GM13976 (cell line): ENCODE results near the gene GOLGA6L9.
"Not testable (repeated sequence)": the region's sequence is repeated elsewhere in the genome, so short reads cannot be mapped to it uniquely, and the experiment has no call there.

Experiments used
- DNase-seq: peaks from one replicate; pipeline ENCODE4 v3.0.0; 2012; ENCODE audit warnings: low spot score
- in situ Hi-C: fragments of 300-500 bp; cut with MboI; formaldehyde crosslinking; loops from one replicate; pipeline ENCODE4 v1.12.0; 2022; ENCODE audit warnings: low sequenced_read_pairs, mixed read lengths, inconsistent platforms; ENCODE audit not compliant: unreplicated experiment
- TF ChIP-seq, protein P1 (sequence below): IDR thresholded peaks from 2 replicates; pipeline ENCODE4 v1.5.1; 2012; ENCODE audit warnings: borderline replicate concordance, mild to moderate bottlenecking; ENCODE audit not compliant: insufficient read depth; ENCODE audit errors: extremely low read depth, missing control alignments, control extremely low read depth

The GOLGA6L9 gene

DNA sequence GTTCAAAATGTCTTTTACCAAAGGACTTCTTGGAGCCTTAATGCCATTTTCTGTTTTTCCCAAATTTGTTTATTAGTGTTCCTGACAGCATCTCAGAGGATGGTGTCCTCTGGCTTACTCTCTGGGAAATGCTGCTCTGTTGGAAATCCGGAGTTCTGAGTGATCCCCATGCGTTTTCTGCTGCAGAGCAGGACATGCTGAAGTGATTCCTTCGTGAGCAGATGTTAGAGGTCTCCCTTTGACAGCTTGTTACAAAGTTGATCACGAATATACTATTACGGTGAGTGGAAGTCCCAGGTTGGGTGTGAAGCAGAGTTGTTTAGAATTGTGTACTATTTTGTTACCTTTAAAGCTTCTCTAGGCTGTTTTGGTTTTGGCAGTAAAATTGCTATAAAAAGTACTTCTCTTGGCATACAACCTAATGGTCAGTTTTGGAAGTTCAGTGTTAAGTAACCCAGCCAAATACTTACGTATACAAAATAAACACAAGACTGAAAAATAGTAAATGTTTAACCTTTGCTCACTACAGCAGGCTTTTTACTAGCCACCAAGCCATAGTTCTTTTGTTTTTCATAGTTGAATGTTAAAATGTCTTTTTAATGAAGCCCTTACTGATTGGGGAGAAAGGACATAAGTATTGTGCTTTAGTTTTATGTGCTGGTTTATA lies 15.0 kb upstream of the GOLGA6L9 start:
- in situ Hi-C loops, DNase-seq: not testable (repeated sequence)

DNA sequence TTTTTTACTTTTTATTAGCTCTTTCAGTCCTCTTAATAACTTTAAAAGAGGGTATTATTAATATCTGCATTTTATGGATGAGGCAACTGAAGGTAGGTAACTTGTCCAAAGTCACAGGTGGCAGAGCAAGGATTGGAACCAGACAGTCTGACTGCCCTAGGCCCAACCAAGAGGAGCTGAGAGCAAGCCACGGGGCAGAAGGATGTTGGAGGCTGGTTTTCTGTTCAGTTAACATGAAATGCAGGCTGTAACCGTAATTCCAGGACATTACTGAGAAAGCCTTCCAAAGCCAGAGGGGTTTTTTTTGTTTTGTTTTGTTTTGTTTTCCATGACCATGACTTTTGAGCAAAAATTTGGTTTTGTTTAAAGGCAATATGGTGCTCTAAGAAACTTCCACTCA lies 9.1 kb upstream of the GOLGA6L9 start:
- in situ Hi-C loops, result not testable (repeated sequence)

DNA sequence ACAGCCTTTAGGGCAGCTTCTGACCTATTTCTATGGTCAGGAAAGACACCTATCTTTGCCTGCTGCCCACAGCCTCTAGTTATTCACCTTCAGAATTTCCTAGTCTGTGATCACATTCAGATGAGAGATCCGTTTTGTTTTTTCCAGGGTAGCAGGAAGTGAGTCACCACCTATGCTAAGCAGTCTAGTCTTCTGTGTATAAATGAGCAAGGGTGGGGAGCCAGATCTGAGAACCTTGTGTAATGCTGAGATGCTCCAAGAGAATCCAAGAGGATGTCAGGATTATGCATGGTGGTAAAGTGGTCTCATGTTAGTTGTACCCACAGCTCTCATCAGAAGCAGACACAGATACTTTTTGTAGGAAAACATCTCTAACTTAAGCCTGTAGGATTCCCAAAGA lies 8.7 kb upstream of the GOLGA6L9 start:
- DNase-seq, in situ Hi-C loops: not testable (repeated sequence)

More for the DNA sequence above, 9.1 kb upstream of the GOLGA6L9 start:
- not testable (repeated sequence) for DNase-seq

DNA sequence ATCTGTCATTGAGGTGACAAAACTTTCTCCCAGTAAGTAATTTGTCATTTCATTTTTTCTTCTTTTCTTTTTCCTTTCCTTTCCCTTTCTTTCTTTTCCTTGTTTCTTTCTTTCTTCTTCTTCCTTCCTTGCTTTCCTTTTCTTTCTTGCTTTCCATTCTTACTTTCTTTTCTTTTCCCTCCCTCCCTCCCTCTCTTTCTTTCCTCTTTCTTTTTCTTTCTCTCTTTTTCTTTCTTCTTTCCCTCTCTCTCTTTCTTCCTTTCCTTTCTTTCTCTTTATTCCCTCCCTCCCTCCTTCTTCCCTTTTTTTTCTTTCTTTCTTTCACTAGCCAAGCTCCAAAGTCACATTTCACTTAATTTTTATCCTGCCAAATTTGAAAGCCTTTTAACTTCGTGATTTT lies 2.5 kb upstream of the GOLGA6L9 start:
- DNase-seq, in situ Hi-C loops: not testable (repeated sequence)

DNA sequence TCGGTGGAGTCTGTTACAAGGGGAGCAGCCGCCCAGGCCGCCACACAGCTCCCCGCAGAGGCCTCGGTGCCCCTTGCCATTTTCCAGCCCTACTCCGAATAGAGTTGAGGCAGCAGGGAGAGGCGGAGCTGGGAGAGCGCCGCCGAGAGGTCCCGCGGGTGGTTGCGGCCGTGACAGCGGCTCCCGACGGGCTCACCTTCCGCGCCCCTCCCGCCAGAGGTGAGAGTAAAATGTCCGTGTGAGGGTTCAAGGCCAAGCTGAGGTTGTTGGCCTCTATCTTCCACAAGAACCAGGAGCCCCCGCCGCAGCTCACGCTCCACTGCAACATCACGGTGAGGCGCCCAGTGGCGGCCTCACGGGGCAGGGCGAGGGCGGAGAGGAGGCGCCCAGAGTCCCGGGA lies 15.8 kb downstream of the GOLGA6L9 start:
- in situ Hi-C loops, DNase-seq: not testable (repeated sequence)

DNA sequence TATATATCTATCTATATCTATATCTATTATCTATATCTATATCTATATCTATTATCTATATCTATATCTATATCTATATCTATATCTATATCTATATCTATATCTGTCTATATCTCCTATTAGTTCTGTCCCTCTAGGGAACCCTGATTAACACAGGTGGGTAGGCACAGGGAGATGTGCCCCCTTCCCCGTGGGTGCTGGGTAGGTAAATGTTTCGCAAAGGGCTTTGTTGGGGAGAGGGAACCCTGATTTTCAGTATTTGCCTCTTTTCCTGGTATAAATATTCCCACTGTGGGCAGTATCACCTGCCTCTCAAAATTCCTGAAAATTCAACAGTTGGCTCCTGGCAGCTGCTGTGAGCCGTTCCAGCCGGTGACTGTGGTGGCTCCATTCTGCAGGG lies 27.7 kb downstream of the GOLGA6L9 start:
- DNase-seq, in situ Hi-C loops: not testable (repeated sequence)

DNA sequence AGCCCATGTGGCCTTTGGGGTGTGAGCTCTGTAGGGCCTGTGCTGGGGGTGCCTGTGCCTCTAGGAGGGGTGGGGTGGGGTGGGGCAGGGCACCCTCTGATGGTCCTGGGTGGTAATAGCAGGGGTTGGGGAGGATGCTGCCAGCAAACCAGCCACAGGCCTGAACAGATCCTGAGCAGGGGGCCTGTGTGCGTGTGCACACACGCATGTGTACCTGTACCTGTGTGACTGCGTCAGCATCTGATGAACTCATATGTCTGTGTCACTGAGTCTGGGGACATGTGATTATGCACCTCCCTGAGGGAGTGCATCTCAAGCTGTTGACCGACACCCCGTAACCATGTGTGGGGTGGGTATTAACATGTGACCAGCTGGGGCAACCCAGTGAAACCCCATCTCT lies 36.0 kb downstream of the GOLGA6L9 start:
- in situ Hi-C loops, DNase-seq: not testable (repeated sequence)

DNA sequence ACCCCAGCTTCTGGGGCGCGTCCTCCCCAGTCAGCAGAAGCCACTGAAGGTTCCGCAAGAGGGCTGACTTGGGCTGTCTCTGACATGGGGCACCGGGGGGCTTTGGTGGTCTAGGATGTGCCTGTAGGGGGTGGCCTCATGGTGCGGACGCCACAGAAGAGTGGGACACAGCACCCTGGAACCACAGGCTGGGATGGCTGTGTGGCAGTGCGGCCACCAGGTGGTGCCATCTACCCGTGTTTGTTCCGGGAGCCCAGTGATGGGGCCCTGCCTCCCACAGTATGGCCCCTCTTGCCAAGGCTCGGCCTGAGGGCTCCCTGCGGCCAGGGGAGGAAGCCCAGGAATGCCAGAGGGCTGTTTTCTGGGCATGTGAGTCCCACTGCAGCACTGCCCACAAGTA lies 38.6 kb downstream of the GOLGA6L9 start:
- in situ Hi-C loops, DNase-seq: not testable (repeated sequence)
- TF ChIP-seq, protein P1, sequence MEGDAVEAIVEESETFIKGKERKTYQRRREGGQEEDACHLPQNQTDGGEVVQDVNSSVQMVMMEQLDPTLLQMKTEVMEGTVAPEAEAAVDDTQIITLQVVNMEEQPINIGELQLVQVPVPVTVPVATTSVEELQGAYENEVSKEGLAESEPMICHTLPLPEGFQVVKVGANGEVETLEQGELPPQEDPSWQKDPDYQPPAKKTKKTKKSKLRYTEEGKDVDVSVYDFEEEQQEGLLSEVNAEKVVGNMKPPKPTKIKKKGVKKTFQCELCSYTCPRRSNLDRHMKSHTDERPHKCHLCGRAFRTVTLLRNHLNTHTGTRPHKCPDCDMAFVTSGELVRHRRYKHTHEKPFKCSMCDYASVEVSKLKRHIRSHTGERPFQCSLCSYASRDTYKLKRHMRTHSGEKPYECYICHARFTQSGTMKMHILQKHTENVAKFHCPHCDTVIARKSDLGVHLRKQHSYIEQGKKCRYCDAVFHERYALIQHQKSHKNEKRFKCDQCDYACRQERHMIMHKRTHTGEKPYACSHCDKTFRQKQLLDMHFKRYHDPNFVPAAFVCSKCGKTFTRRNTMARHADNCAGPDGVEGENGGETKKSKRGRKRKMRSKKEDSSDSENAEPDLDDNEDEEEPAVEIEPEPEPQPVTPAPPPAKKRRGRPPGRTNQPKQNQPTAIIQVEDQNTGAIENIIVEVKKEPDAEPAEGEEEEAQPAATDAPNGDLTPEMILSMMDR, result peak; percentile 17

DNA sequence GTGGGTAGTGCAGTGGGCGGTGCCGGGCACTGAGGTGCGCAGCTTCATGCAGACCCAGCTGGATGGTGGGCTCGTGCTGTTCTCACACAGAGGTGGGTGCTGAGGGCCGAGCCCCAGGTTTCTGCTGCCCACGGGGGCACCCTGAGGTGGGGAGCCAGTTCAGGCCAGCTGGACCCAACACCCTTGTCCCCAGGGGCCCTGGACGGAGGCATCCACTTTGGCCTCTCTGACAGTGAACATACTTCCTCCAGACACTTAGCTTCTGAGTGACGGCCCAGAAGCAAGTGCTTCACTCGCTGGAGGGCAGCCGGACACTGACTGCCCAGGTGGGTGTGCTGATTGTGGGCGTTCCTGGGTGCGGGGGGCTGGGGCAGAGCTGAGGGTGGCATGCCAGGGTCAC lies 39.8 kb downstream of the GOLGA6L9 start:
- DNase-seq, in situ Hi-C loops: not testable (repeated sequence)

DNA sequence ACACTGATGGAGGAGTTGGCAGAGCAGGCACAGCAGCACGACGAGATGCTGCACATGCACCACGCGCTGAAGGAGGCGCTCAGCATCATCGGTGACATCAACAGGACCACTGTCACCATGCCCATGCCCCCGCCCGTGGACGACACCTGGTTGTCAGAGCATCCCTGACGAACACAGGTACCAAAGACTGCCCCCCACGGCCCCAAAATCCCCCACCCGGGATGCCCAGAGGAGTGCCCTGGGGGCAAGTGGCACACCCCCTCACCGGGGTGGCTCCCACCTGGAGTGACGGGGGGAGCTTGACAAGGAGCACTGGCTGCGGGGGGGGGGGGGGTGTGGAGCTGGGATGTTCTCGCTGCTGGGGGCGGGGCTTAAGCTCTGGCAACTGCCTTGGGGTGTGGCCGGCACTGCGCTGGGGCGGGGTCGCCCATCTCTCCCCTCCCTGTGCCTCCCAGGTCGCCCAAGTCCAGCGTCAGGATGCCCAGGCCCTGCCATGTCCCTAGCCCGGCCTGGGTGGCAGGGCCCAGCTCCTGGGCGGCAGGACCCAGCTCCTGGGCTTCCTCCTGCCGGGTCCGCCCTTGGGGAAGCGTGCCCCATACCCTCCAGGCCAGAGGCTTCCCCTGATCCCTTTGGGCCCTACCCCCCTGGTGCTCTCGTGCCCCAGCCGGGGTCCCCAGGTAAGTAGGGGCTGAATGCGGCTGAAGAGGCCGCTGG lies 42.8 kb downstream of the GOLGA6L9 start:
- in situ Hi-C loops, result not testable (repeated sequence)
- peak; percentile 6 for DNase-seq

DNA sequence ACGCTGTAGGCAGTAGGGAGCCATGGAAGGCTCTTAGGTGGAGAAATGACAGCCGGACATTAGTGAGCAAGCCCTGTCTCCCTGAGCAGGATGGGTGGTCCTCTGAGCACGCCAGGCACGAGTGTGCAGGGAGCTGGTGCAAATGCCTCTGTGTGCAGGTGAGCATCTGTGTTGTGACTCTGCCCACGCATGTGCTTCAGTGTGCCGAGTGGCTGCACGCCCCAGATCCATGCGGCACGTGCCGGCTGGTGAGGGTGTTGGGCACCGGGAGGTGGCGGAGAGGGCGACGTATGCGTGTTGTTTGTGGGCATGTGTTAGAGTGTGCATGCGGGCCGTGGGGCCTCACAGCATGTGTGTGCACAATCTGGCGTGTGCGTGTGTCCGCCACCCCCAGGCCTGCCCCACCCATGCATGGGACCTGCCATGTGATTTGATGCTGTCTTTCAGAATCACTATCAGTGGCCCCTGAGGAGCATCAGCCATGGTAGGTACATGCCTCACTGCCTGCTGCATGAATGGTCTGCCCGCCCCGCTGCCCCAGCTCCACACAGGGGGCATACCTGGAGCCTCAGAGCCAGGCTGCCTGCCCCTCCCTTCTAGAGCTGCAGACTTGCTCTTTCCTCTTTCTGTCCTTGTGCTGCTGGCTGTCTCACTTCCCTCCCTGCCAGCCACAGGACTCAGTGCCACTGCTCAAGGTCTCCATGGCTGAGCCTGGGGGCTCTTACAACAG lies 45.1 kb downstream of the GOLGA6L9 start:
- in situ Hi-C loops, DNase-seq: not testable (repeated sequence)

DNA sequence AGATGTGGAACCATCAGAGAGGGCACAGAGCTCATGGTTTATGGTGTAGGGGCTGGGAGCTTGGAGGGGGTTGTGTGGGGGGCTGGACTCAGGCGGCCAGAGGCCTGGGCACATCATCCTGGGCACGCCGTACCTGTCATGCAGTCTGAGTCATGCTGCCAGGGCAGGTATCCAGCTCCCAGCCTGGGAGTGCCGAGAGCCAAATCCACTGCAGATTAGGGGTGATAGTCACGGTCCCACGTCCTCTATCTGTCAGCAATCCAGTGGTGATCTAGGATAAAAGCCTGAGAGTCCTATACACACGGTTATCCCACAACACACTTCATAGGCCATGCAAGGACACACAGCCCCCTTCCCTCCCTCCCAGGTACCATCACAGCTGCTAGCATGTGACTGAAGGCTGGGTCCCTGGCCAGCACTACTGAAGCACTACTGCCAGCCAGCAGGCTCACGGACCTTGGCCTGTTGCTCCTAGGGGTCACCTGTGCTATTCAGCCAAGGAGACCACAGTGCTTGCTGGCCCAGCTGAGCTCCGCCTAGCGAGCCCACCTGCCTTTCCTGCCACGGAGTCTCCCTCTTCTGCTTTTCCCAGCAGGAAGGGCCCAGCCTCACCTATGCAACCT lies 45.8 kb downstream of the GOLGA6L9 start:
- in situ Hi-C loops, result not testable (repeated sequence)

DNA sequence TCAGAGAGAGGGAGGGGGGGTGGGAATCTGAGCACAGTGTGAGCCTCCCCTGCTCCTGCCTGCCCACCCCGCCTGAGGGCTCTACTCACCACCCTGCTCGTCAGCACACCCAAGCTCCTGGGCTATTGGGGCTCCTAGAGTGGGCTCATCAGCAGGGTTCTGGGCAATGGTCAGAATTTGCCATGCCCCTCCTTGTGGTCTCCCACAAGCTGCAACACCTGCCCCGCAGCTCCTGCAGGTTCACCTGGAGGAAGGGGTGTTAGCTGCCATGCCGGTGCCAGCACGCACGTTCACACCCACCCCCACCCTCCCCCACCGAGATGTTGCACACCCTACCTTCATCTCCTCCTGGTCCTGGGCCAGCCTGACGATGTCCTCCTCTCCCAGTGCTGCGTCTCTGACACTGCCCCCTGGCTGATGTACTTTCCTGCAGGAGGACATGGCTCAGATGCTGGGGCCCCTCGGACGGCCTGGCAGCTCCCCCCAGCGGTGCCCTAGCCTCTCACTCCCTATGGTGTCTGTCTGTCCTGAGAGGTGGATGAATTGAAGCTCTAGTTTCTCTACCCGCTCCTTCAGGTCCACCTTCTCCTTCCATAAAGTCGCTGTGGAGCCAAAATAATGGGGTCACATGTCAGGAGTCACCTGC lies 47.2 kb downstream of the GOLGA6L9 start:
- in situ Hi-C loops, result not testable (repeated sequence)
- DNase-seq, result peak; percentile 4

More for the DNA sequence above, 45.8 kb downstream of the GOLGA6L9 start:
- DNase-seq, result not testable (repeated sequence)

DNA sequence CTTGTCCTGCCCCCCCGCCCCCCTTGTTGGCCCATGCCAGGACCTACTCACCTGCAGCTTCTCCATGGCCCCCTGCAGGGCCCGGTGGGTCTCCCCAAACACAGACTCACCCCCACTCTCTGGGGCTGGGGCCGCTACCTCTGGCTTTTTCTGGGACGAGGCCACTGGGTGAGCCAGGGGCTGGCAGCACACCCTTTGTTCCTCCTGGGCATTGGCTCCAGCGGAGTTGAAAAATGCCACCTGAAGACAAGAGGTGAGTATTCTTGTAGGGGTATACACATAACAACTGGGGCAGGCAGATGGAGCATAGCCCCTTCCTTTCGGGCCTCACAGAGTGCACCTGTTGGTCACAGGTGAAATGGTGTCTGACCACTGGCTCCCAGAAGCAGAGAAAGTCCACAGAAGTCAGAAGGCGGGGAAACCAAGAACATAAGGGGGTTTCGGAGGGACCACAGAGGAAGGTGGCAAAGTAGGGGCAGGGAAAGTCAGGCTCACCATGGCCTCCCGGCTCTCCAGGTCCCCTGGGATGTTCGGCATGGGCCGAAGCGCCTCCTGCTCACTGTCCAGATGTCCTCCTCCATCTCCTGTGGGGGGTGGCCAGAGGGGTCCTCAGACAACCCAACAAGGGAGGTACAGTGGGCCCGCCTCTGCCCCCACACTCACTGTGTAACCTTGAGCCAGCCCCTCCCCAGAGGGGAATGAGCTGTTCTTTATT lies 47.9 kb downstream of the GOLGA6L9 start:
- in situ Hi-C loops, result not testable (repeated sequence)

More for the DNA sequence above, 47.9 kb downstream of the GOLGA6L9 start:
- DNase-seq, result not testable (repeated sequence)
